HepG2 (cell line): ENCODE measurements around the gene CSF3R. TPM values are rescaled to one million over a fixed set of nuclear protein-coding genes. Genes with fewer than 3 reads are reported as not detected.

Source experiments
- ATAC-seq: fragments of 200-7000 bp; cut with Tn5 transposase; 3 replicates; pipeline ENCODE4 v1.9.1; 2020; ENCODE audit warnings: mild to moderate bottlenecking, moderate library complexity
- BruUV-seq: library from RNA; stranded (reverse); fragments of 400-500 nt; replicated peaks from 2 replicates; lab custom pipeline; 2021; lab: Mats Ljungman, UMichigan
- CTCF ChIA-PET: fragments of 300-600 bp; formaldehyde crosslinking; extraction: SDS; loops from one replicate; lab custom pipeline; 2021; ENCODE audit warnings: low total read pairs, inconsistent platforms, low intra/inter-chr PET ratio; lab: Yijun Ruan, JAX
- POLR2A ChIA-PET: fragments of 350-600 bp; sonication (Branson Sonifier 250); formaldehyde crosslinking; loops from one replicate; lab custom pipeline; 2020; ENCODE audit warnings: antibody characterized with exemption, inconsistent platforms; lab: Yijun Ruan, JAX
- DNase-seq: peaks from one replicate; pipeline ENCODE4 v3.0.0-alpha.2; 2015; ENCODE audit warnings: low spot score
- FAIRE-seq: peaks from 3 replicates; lab custom pipeline; 2011; peaks lifted over from hg19 to GRCh38; lab: Jason Lieb, UNC
- H2AFZ ChIP-seq: one replicate; pipeline ENCODE4 v1.6.1; 2011; ENCODE audit warnings: low read length, inconsistent platforms
- H3K27ac ChIP-seq: fragments of 300-600 bp; 3 replicates; pipeline ENCODE4 v1.8.0; 2011; ENCODE audit warnings: mixed run types, mild to moderate bottlenecking, mixed read lengths, low read length, inconsistent platforms; ENCODE audit not compliant: insufficient read depth; ENCODE audit errors: extremely low read length
- H3K27me3 ChIP-seq, 2 experiments: fragments of 200-600 bp in 1 of 2; 2 replicates in 1 of 2; 3 replicates in 1 of 2; pipeline versions ENCODE4 v1.6.0 to v1.8.0; 2011; ENCODE audit warnings: low read length in 2 of 2, mild to moderate bottlenecking in 2 of 2, moderate library complexity in 2 of 2, inconsistent platforms in 1 of 2; ENCODE audit not compliant: insufficient read depth in 2 of 2, control insufficient read depth in 1 of 2
- H3K36me3 ChIP-seq, 2 experiments: fragments of 200-600 bp in 1 of 2; replicated peaks in 1 of 2; 2 replicates in 1 of 2; 3 replicates in 1 of 2; pipeline versions ENCODE4 v1.5.1 to v1.8.0; 2011; ENCODE audit warnings: low read length in 2 of 2, inconsistent platforms in 1 of 2; ENCODE audit not compliant: insufficient read depth in 2 of 2, control insufficient read depth in 1 of 2
- H3K4me1 ChIP-seq: 2 replicates; pipeline ENCODE4 v1.5.1; 2012; ENCODE audit warnings: low read length, inconsistent platforms; ENCODE audit not compliant: insufficient read depth
- H3K4me2 ChIP-seq: 2 replicates; pipeline ENCODE4 v1.6.0; 2011; ENCODE audit warnings: low read depth, low read length, inconsistent platforms
- H3K4me3 ChIP-seq, 3 experiments: fragments of 200-600 bp in 1 of 3; sonication (generic), shearing (Covaris generic) in 1 of 3; replicated peaks in 1 of 3; 2 replicates each; pipeline ENCODE4 v1.5.1; 2011 to 2016; ENCODE audit warnings: low read length in 3 of 3, inconsistent platforms in 2 of 3, low read depth in 2 of 3, mild to moderate bottlenecking in 2 of 3, control low read depth in 1 of 3, mixed read lengths in 1 of 3; ENCODE audit not compliant: insufficient read depth in 1 of 3
- H3K79me2 ChIP-seq: one replicate; pipeline ENCODE4 v1.6.1; 2011; ENCODE audit warnings: low read length, inconsistent platforms; ENCODE audit not compliant: insufficient read depth
- H3K9ac ChIP-seq: 2 replicates; pipeline ENCODE4 v1.6.0; 2011; ENCODE audit warnings: mild to moderate bottlenecking, low read depth, low read length, inconsistent platforms; ENCODE audit not compliant: insufficient read depth
- H3K9me3 ChIP-seq: 2 replicates; pipeline ENCODE4 v1.5.1; 2012; ENCODE audit warnings: mild to moderate bottlenecking, low read length
- H4K20me1 ChIP-seq: 2 replicates; pipeline ENCODE4 v1.6.0; 2011; ENCODE audit warnings: inconsistent platforms, mild to moderate bottlenecking, low read length, moderate library complexity; ENCODE audit not compliant: insufficient read depth
- BORCS8-MEF2B ChIP-seq: sonication (generic); formaldehyde crosslinking; IDR thresholded peaks from 2 replicates; pipeline ENCODE4 v1.8.0; 2022; ENCODE audit warnings: mild to moderate bottlenecking, missing genetic modification reagents
- CBFB ChIP-seq: sonication (generic); formaldehyde crosslinking; IDR thresholded peaks from 2 replicates; pipeline ENCODE4 v1.4.0; 2020; ENCODE audit warnings: missing genetic modification reagents
- NBN ChIP-seq: fragments of 450-650 bp; conservative IDR thresholded peaks from 2 replicates; pipeline ENCODE4 v1.6.1; 2017
- SP5 ChIP-seq: IDR thresholded peaks from 2 replicates; pipeline ENCODE4 v1.6.1; 2016; ENCODE audit warnings: low read depth, borderline replicate concordance
- TBX2 ChIP-seq: sonication (generic); formaldehyde crosslinking; IDR thresholded peaks from 2 replicates; pipeline ENCODE4 v1.5.0; 2020; ENCODE audit warnings: missing genetic modification reagents, mild to moderate bottlenecking, borderline replicate concordance
- ZNF567 ChIP-seq: sonication (generic); formaldehyde crosslinking; IDR thresholded peaks from 2 replicates; pipeline ENCODE4 v1.8.1; 2023; ENCODE audit warnings: mild to moderate bottlenecking, missing genetic modification reagents, borderline replicate concordance
- WGBS: methylation state at CpG from one replicate; pipeline ENCODE4 v1.1.6; 2017; ENCODE audit warnings: low lambda C conversion rate; 5-methylcytosine and 5-hydroxymethylcytosine counted together
- in situ Hi-C: cut with HindIII; loops from 2 replicates; pipeline ENCODE4 v1.10.0; 2017; ENCODE audit warnings: low pct_unique_long_range_greater_than_20kb; ENCODE audit not compliant: extremely low pct_ligation_motif_present
- intact Hi-C: fragments of 100-400 bp; cut with micrococcal nuclease; formaldehyde crosslinking; loops from one replicate; pipeline ENCODE4 v1.10.0; 2022; ENCODE audit not compliant: unreplicated experiment
- polyA plus RNA-seq, 8 experiments: library from polyadenylated mRNA; depleted of rRNA in 3 of 8; stranded (reverse) in 7 of 8; unstranded in 1 of 8; fragments of >200 nt; fragmentation: Illumina TruSeq in 4 of 8; extraction: Trizol in 4 of 8; gene quantifications; 2 replicates each; pipeline versions ENCODE4 v1.2.1 to v1.2.3, GENCODE V29; 2011 to 2016; ENCODE audit warnings: low read depth in 4 of 8, missing spikeins in 1 of 8, mixed read lengths in 1 of 8; ENCODE audit not compliant: insufficient read depth in 1 of 8
- total RNA-seq, 5 experiments: library from RNA; depleted of rRNA; stranded (reverse); fragments of >200 nt; fragmentation: Illumina TruSeq; extraction: Trizol; gene quantifications; 2 replicates each; pipeline ENCODE4 v1.2.3, GENCODE V29; 2016; ENCODE audit warnings: low read depth in 1 of 5
- TF ChIP-seq, protein P1 (sequence below): sonication (generic); formaldehyde crosslinking; IDR thresholded peaks from 2 replicates; pipeline ENCODE4 v1.8.1; 2023; ENCODE audit warnings: missing genetic modification reagents, mild to moderate bottlenecking, borderline replicate concordance

CSF3R gene
- total and polyA plus RNA-seq, 2 of the 13 experiments (the other 11 are each of a cell fraction or from before 2014, with no cell fraction given): 11.9 to 28.8 TPM

DNA sequence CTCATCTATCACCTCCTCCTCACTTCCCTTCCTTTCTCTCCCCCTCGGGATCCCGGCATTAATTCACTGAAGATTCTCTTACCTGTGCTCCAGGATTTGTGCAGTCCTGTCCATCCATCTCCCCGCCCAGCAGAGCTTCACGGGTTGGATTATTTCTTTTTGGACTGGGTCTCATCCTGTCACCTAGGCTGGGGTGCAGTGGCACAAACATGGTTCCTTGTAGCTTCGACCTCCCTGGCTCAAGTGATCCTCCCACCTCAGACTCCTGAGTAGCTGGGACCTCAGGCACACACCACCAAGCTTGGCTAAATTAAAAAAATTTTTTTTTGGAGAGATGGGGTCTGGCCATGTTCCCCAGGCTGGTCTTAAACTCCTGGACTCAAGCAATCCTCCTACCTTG lies 12.3 kb upstream of the CSF3R start:
- no peak for TF ChIP-seq ZNF567 (CRISPR knock-in tag)
- TF ChIP-seq, protein P1, sequence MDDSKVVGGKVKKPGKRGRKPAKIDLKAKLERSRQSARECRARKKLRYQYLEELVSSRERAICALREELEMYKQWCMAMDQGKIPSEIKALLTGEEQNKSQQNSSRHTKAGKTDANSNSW (CRISPR knock-in tag): no peak
- TF ChIP-seq CBFB (CRISPR knock-in tag): no peak
- no peak for TF ChIP-seq TBX2 (CRISPR knock-in tag)
- TF ChIP-seq BORCS8-MEF2B (CRISPR knock-in tag): no peak
- TF ChIP-seq, all 625 proteins: peak for 0
- Histone ChIP-seq H3K79me2 (no peaks in the 10 kb centered on the region), H3K9me3 (no peaks in the 10 kb centered on the region), H3K27ac (no peak overlapping the region), H3K4me1 (peaks cover 14% of the 10 kb centered on the region), H2AFZ (no peak overlapping the region), H3K9ac (no peak overlapping the region), H3K4me2 (no peak overlapping the region), H4K20me1 (no peaks in the 10 kb centered on the region), H3K4me3 (no peak overlapping the region), H3K27me3 (no peaks in the 10 kb centered on the region), H3K36me3 (no peaks in the 10 kb centered on the region)
- DNase-seq (no peak), ATAC-seq (no peak), FAIRE-seq (no peak)
- no TSS peak for BruUV-seq
- ChIA-PET CTCF (no interaction called here), POLR2A (no interaction called here)
- WGBS: 45% methylated on average over 5 of the region's 5 CpGs
- intact Hi-C loops (no loop called here), in situ Hi-C loops (no loop called here)

DNA sequence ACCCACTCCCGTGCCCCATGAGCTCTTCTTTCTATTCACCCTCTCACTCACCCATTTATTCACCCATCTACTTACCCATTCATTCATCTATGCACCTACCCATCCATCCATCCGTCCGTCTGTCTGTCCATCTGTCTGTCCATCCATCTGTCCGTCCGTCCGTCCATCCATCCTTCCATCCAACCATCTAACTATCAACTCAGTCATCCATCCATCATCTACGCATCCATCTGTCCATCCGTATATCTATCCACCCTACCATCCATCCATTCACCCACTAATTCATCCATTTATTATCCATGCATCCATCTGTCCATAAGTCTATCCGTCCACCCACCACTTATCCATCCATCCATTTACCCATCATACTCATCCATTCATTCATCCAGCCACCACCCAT lies 10.8 kb upstream of the CSF3R start:
- in situ Hi-C loops: no loop called here
- H2AFZ ChIP-seq: no peak overlapping the region
- WGBS: 67% methylated on average over 9 of the region's 9 CpGs
- H3K4me3 ChIP-seq: no peak overlapping the region
- no peak for ATAC-seq
- no peak for FAIRE-seq
- no peaks in the 10 kb centered on the region for H3K79me2 ChIP-seq
- POLR2A ChIA-PET: no interaction called here
- H3K27me3 ChIP-seq: no peaks in the 10 kb centered on the region
- H4K20me1 ChIP-seq: no peaks in the 10 kb centered on the region
- BruUV-seq: no TSS peak
- H3K9me3 ChIP-seq: no peaks in the 10 kb centered on the region
- intact Hi-C loops: no loop called here
- no peak overlapping the region for H3K4me2 ChIP-seq
- H3K27ac ChIP-seq: no peak overlapping the region
- H3K4me1 ChIP-seq: peaks cover 28% of the 10 kb centered on the region
- no peak overlapping the region for H3K9ac ChIP-seq
- DNase-seq: no peak
- CTCF ChIA-PET: no interaction called here
- H3K36me3 ChIP-seq: no peaks in the 10 kb centered on the region
- TF ChIP-seq SP5 (CRISPR knock-in tag) (no peak), NBN (0 out of 2 replicates have a peak, but pooled peaks have one; percentile 27)
